Neural progenitor cell (in vitro differentiated cells): ENCODE results near the gene FAAH2.

Experiments used
- EZH2 ChIP-seq: fragments of 200-600 bp; sonication (generic); IDR thresholded peaks from 2 replicates; pipeline ENCODE4 v1.6.1; 2017; ENCODE audit warnings: antibody characterized with exemption, mild to moderate bottlenecking, moderate library complexity
- EZH2phosphoT487 ChIP-seq: fragments of 200-600 bp; sonication (generic); IDR thresholded peaks from 2 replicates; pipeline ENCODE4 v1.6.1; 2017; ENCODE audit warnings: antibody characterized with exemption
- TF ChIP-seq, protein P1 (sequence below): fragments of 200-600 bp; sonication (generic); IDR thresholded peaks from 2 replicates; pipeline ENCODE4 v1.5.1; 2017; ENCODE audit warnings: antibody characterized with exemption, mild to moderate bottlenecking

DNA sequence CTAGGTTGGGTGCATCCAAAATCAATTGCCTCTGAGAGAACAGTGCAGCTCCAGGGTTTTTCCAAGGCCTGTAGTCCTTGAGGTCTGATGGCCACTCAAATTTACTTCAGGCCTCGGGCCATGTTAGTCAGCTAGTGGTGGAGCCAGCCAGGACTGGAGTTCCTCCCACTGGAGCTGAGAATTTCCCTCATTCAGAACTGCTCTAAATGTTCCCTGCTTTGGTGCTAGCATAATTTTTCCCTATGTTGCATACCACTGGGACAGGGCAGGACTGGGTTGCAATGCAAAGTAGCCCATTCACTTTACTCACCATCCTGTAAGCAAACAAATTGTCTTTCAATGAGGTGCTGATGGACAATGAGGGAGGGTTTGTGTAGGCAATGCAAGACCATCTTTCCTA is 159.3 kb downstream of the FAAH2 start:
- TF ChIP-seq EZH2phosphoT487 (no peak), EZH2 (no peak)
- TF ChIP-seq, protein P1, sequence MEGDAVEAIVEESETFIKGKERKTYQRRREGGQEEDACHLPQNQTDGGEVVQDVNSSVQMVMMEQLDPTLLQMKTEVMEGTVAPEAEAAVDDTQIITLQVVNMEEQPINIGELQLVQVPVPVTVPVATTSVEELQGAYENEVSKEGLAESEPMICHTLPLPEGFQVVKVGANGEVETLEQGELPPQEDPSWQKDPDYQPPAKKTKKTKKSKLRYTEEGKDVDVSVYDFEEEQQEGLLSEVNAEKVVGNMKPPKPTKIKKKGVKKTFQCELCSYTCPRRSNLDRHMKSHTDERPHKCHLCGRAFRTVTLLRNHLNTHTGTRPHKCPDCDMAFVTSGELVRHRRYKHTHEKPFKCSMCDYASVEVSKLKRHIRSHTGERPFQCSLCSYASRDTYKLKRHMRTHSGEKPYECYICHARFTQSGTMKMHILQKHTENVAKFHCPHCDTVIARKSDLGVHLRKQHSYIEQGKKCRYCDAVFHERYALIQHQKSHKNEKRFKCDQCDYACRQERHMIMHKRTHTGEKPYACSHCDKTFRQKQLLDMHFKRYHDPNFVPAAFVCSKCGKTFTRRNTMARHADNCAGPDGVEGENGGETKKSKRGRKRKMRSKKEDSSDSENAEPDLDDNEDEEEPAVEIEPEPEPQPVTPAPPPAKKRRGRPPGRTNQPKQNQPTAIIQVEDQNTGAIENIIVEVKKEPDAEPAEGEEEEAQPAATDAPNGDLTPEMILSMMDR = no peak
